ENCODE measurements around the gene HIRIP3.

The HIRIP3 gene

DNA sequence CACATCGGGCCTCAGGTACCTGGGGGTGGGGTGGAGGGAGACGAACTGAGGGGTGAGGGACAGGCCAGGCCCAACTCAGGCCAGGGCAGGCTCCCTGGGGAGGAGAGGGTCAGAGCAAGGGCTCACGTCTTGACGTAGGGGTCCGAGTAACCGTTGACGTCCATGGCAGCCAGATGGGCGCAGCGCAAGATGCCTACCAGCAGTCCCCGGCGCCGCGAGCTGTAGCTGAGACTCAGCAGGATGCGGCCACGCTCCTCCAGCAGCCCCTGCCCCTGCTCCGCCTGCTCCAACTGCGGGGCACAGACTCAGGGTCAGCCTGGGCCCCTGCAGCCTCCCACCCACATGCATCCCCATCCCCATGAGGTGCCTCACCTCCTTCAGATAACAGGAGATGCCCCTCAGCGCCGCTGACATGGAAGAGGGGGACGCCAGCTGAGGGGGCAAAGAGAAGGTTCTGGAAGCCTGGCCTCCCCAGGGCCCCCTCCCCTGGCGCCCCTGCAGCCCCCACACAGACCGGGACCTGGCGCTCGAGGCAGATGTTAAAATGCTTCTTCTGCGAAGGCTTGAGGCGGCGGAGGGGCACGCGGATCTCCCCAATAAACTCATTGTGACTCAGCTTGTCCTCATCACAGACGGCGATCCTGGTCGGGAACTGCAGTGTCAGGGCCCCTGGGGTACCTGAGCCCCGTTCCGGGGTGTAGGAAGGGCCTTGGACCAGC lies 11.4 kb upstream of the HIRIP3 start:
- no peak for DNase-seq (ENCODE audit: low read depth, low spot score)
- Histone ChIP-seq H3K27me3 (ENCODE audit: control insufficient read depth, insufficient read depth, low read length) (peaks cover 2% of the 10 kb centered on the region; the same call in 1 of the 2 replicates), H3K9me3 (ENCODE audit: control insufficient read depth, insufficient read depth, low read length) (no peaks in the 10 kb centered on the region), H3K27ac (ENCODE audit: low read length) (no peak overlapping the region), H3K36me3 (ENCODE audit: control insufficient read depth, insufficient read depth, low read length) (peaks cover 17% of the 10 kb centered on the region), H3K4me1 (ENCODE audit: control insufficient read depth, insufficient read depth, low read length) (peaks cover 3% of the 10 kb centered on the region), H3K4me3 (ENCODE audit: low read length) (no peak overlapping the region)
- no CpG with 5 or more reads among the region's 34 CpGs for WGBS (ENCODE audit: insufficient coverage, insufficient read length)

DNA sequence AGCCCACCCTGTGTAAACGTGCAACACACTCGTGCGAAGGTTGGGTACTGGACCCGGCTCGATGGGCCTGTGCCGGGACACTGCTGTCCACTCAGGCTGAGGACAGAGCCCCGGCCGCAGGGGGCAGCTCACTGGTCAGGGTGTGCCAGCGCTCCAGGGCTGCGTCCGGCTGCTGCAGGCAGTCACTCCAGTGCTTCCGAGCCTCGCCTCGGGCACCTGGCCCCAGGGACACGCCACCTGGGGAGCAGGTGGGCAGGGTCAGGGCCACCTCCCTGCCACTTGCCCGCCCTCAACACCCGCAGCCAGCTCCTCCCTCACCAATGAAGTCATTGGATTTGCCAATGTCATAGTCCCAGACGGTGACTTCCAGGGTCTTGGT lies 10.7 kb upstream of the HIRIP3 start:
- Histone ChIP-seq H3K9me3 (ENCODE audit: control insufficient read depth, insufficient read depth, low read length) (no peaks in the 10 kb centered on the region), H3K4me3 (ENCODE audit: low read length) (no peak overlapping the region), H3K36me3 (ENCODE audit: control insufficient read depth, insufficient read depth, low read length) (peaks cover 19% of the 10 kb centered on the region), H3K27ac (ENCODE audit: low read length) (no peak overlapping the region), H3K4me1 (ENCODE audit: control insufficient read depth, insufficient read depth, low read length) (peaks cover 3% of the 10 kb centered on the region), H3K27me3 (ENCODE audit: control insufficient read depth, insufficient read depth, low read length) (peaks cover 2% of the 10 kb centered on the region; the same call in 1 of the 2 replicates)
- DNase-seq (ENCODE audit: low read depth, low spot score), result no peak
- no CpG with 5 or more reads among the region's 18 CpGs for WGBS (ENCODE audit: insufficient coverage, insufficient read length)

DNA sequence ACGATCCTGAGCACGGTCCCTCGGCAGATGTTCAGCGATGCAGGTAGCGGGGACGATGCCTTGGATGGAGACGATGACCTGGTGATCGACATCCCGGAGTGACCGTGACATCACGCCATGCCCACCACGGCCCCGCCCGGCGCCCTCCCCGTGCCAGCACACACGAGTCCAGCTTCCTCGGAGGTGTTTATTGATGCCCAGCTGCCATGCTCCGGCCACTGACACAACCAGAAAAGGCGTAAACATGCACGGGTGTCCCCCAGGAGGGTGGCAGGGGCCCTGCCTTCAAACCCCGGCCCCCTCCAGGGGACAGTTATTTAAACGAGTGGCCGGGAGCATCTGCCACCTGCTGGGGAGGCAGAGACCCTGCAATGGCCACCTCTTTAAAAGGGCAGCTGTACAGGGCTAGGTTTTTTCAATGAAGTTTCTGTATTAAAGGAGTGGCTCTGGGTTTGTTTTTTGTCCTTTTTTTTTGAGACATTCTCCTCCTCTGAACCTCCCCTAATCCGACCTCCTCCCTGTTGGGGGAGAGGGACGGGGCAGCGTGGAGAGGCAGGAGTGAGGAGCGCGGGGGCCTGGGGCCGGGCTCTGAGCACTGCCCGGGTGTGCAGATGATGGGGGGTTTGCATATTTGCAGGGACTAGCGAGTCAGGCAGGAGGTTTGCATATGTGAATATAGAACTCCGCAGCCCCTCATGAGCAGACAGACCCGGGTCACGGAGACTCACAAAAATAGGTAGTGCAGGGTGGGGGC lies 10.1 kb upstream of the HIRIP3 start:
- whole genome bisulfite sequencing (ENCODE audit: insufficient coverage, insufficient read length), result no CpG with 5 or more reads among the region's 35 CpGs
- Histone ChIP-seq H3K36me3 (ENCODE audit: control insufficient read depth, insufficient read depth, low read length) (peaks cover 19% of the 10 kb centered on the region), H3K4me1 (ENCODE audit: control insufficient read depth, insufficient read depth, low read length) (peaks cover 3% of the 10 kb centered on the region), H3K4me3 (ENCODE audit: low read length) (no peak overlapping the region), H3K9me3 (ENCODE audit: control insufficient read depth, insufficient read depth, low read length) (no peaks in the 10 kb centered on the region), H3K27ac (ENCODE audit: low read length) (no peak overlapping the region), H3K27me3 (ENCODE audit: control insufficient read depth, insufficient read depth, low read length) (peaks cover 2% of the 10 kb centered on the region; the same call in 1 of the 2 replicates)
- DNase-seq (ENCODE audit: low read depth, low spot score), result no peak

DNA sequence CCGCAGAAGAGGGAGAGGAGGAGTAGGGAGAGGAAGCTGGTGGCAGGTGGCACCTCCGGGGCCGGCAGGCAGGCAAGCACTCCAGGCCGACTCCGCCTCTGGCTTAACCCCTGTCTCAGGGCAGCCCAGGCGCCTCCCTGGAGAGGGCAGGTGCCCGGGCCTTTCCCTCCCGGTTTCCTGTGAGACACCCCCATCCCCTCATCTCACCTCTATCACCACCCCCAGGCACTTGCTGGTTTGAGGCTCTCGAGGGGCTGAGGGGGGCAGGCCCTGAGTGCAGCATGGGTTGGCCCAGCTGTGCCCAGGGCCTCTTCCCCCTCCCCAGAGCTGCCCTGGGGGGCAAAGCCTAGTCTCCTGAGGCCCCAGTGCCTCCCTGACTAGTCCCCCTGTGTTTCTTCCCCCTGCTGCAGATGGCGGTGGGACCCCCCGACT lies 9.4 kb upstream of the HIRIP3 start:
- peaks cover 19% of the 10 kb centered on the region for H3K36me3 ChIP-seq (ENCODE audit: control insufficient read depth, insufficient read depth, low read length)
- H3K27ac ChIP-seq (ENCODE audit: low read length), result no peak overlapping the region
- no peak overlapping the region for H3K4me3 ChIP-seq (ENCODE audit: low read length)
- no peaks in the 10 kb centered on the region for H3K9me3 ChIP-seq (ENCODE audit: control insufficient read depth, insufficient read depth, low read length)
- H3K27me3 ChIP-seq (ENCODE audit: control insufficient read depth, insufficient read depth, low read length), result no peaks in the 10 kb centered on the region
- no CpG with 5 or more reads among the region's 11 CpGs for WGBS (ENCODE audit: insufficient coverage, insufficient read length)
- H3K4me1 ChIP-seq (ENCODE audit: control insufficient read depth, insufficient read depth, low read length), result no peaks in the 10 kb centered on the region; the same call in none of the 2 replicates
- no peak for DNase-seq (ENCODE audit: low read depth, low spot score)

DNA sequence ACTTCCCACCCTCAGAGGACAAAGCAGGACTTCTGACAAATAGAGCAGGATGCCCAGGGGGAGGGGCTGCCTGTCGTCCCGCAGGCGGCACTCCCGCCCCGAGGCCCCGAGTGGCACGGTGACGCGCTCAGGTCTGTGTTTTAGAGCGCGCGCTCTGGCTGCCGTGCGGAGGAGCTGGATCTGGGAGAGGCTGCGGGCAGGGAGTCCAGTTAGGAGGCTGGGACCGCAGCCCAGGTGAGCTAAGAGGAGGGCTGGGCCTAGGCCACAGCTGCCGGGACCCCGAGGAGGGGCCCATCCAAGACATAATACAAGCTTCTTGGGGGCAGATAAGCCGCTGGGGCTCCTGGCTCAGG lies 9.0 kb upstream of the HIRIP3 start:
- Histone ChIP-seq H3K27me3 (ENCODE audit: control insufficient read depth, insufficient read depth, low read length) (no peaks in the 10 kb centered on the region), H3K36me3 (ENCODE audit: control insufficient read depth, insufficient read depth, low read length) (peaks cover 19% of the 10 kb centered on the region), H3K4me1 (ENCODE audit: control insufficient read depth, insufficient read depth, low read length) (no peaks in the 10 kb centered on the region; the same call in none of the 2 replicates), H3K9me3 (ENCODE audit: control insufficient read depth, insufficient read depth, low read length) (no peaks in the 10 kb centered on the region), H3K4me3 (ENCODE audit: low read length) (no peak overlapping the region), H3K27ac (ENCODE audit: low read length) (no peak overlapping the region)
- no peak for DNase-seq (ENCODE audit: low read depth, low spot score)
- WGBS (ENCODE audit: insufficient coverage, insufficient read length), result no CpG with 5 or more reads among the region's 19 CpGs

DNA sequence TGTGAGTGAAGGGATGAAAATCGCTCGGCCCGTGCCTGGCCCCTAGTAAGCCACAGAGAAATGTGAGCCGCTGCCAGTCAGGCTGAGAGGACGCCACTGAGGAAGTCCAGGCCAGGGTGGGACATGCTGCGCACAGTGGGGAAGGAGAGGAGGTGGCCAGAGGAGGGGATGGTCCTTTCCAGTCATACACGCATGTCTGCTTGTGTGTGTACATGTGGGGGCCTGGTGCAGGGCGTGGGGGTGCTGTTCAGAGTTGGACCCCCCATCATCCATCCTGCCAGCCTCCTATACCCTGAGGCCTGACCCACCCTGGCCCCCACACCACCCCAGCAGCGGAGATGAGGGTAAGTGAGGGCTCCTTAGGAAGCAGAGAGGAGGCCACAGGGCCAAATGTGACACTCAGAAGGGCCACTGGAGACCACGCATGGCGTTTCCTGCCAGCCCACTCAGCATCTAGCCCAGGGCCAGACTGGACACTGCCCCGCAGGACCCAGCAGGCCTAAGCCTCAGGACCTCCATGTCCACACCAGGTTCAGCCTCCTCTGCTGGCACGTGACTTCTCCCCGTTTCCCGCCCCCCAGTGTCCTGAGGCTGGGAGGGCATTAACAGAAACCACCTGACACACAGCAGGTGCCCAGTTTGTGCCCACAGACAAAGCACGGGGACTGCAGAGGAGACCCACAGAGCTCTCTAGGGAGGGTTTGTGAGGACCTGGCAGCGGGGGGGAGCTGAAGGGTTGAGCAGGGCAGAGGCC lies 8.4 kb upstream of the HIRIP3 start:
- Histone ChIP-seq H3K4me3 (ENCODE audit: low read length) (no peak overlapping the region), H3K9me3 (ENCODE audit: control insufficient read depth, insufficient read depth, low read length) (no peaks in the 10 kb centered on the region), H3K27me3 (ENCODE audit: control insufficient read depth, insufficient read depth, low read length) (no peaks in the 10 kb centered on the region), H3K36me3 (ENCODE audit: control insufficient read depth, insufficient read depth, low read length) (peaks cover 19% of the 10 kb centered on the region), H3K4me1 (ENCODE audit: control insufficient read depth, insufficient read depth, low read length) (no peaks in the 10 kb centered on the region; the same call in 1 of the 2 replicates), H3K27ac (ENCODE audit: low read length) (no peak overlapping the region)
- WGBS (ENCODE audit: insufficient coverage, insufficient read length), result no CpG with 5 or more reads among the region's 17 CpGs
- no peak for DNase-seq (ENCODE audit: low read depth, low spot score)

DNA sequence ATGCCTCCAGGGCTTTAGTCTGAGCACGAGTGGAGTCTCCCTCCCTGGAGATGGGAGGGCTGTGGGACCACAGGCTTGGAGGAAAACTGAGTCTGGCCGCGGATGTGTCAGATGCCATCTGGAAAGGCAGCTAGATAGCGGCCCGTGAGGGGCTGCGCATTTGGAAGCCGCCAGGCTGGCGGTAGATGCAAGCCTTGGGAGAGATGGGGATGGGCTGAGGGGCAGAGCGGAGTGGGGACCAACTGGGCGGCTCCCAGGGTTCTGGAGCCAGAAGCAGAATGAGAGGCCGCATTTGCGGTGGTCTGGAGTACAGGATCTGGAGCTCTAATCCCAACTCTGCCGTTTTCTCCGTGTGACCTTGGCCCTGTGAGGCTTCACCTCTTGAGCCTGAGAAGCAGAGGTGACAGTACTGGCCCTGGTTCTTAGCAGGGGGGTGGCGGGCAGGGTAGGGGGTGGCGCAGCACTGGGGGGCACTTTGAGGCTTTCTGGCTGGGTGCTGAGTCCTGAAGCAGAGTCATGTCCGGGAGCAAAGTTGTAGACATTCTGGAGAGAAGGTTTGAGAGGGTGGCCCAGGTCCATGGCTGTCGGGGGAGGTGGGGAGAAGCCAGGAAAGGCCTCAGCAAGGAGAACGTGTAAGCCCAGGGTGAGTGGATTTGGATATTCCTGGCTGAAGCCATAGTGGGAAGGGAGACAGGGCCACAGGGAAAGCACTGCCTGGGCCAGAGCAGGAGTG lies 7.4 kb upstream of the HIRIP3 start:
- H3K4me3 ChIP-seq (ENCODE audit: low read length), result no peak overlapping the region
- H3K27me3 ChIP-seq (ENCODE audit: control insufficient read depth, insufficient read depth, low read length), result no peaks in the 10 kb centered on the region
- no peaks in the 10 kb centered on the region for H3K9me3 ChIP-seq (ENCODE audit: control insufficient read depth, insufficient read depth, low read length)
- no peaks in the 10 kb centered on the region; the same call in 1 of the 2 replicates for H3K4me1 ChIP-seq (ENCODE audit: control insufficient read depth, insufficient read depth, low read length)
- no CpG with 5 or more reads among the region's 19 CpGs for WGBS (ENCODE audit: insufficient coverage, insufficient read length)
- peaks cover 19% of the 10 kb centered on the region for H3K36me3 ChIP-seq (ENCODE audit: control insufficient read depth, insufficient read depth, low read length)
- DNase-seq (ENCODE audit: low read depth, low spot score), result no peak
- no peak overlapping the region for H3K27ac ChIP-seq (ENCODE audit: low read length)

DNA sequence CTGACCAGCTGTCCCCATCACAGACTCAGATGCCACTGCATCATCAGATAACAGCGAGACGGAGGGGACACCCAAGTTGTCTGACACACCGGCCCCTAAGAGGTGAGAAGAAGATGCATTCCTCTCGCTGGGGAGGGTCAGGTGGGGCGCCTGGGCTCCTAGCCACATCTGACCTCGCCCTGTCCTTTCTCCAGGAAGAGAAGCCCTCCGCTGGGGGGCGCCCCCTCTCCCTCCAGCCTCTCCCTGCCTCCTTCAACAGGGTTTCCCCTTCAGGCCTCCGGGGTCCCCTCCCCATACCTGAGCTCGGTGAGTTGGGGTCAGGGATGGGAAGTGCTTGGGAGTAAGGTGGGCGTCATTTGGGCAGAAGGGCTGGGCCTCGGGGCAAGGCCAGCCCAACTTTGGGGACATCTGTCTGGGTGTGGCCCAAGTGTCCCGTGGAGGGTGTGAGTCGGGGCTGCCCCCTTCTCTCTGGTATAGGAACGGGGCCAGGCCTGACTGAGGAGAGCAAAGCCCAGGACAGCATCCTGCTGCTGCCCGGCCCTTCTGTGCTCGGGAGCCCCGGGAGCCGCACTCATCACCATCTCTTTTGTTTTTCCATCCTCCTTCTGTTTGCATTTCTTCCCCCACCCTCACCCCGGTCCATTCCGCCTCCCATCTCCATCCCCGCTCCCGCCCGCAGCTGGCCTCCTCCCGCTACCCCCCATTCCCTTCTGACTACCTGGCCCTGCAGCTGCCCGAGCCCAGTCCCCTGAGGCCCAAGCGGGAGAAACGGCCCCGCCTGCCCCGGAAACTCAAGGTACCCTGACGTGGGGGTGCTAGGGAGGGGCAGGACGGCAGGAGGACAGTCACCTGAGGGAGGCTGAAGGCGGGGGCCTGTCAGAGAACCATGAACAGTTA lies 5.6 kb upstream of the HIRIP3 start:
- H3K36me3 ChIP-seq (ENCODE audit: control insufficient read depth, insufficient read depth, low read length), result peaks cover 17% of the 10 kb centered on the region
- H3K27ac ChIP-seq (ENCODE audit: low read length), result no peak overlapping the region
- H3K9me3 ChIP-seq (ENCODE audit: control insufficient read depth, insufficient read depth, low read length), result no peaks in the 10 kb centered on the region
- H3K27me3 ChIP-seq (ENCODE audit: control insufficient read depth, insufficient read depth, low read length), result no peaks in the 10 kb centered on the region
- no peaks in the 10 kb centered on the region; the same call in none of the 2 replicates for H3K4me1 ChIP-seq (ENCODE audit: control insufficient read depth, insufficient read depth, low read length)
- H3K4me3 ChIP-seq (ENCODE audit: low read length), result no peak overlapping the region
- WGBS (ENCODE audit: insufficient coverage, insufficient read length), result no CpG with 5 or more reads among the region's 33 CpGs
- no peak for DNase-seq (ENCODE audit: low read depth, low spot score)

DNA sequence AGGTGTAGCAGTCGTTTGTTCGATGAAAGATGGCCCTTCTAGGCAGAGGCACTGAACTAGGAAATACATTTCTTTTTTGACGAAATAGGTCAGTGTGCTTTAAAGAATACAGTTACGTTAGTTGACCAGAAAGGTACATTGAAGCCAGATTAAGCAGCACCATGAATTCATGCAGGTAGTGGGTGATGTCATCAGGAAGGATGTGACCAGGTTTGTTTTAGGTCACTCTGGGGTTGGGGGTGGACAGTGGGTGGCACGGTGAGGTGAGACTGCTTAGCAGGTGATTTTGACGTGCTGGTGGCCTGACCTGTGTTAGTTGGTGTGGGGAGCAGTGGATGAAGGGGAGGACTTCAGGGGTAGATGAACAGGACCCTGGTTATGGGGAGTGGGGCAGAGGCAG lies 4.2 kb upstream of the HIRIP3 start:
- H3K27ac ChIP-seq (ENCODE audit: low read length), result no peak overlapping the region
- WGBS (ENCODE audit: insufficient coverage, insufficient read length), result no CpG with 5 or more reads among the region's 6 CpGs
- no peak for DNase-seq (ENCODE audit: low read depth, low spot score)
- H3K9me3 ChIP-seq (ENCODE audit: control insufficient read depth, insufficient read depth, low read length), result no peaks in the 10 kb centered on the region
- no peak overlapping the region for H3K4me3 ChIP-seq (ENCODE audit: low read length)
- no peaks in the 10 kb centered on the region for H3K27me3 ChIP-seq (ENCODE audit: control insufficient read depth, insufficient read depth, low read length)
- peaks cover 15% of the 10 kb centered on the region for H3K36me3 ChIP-seq (ENCODE audit: control insufficient read depth, insufficient read depth, low read length)
- H3K4me1 ChIP-seq (ENCODE audit: control insufficient read depth, insufficient read depth, low read length), result no peaks in the 10 kb centered on the region; the same call in none of the 2 replicates
